Vagina (tissue), 2 donors: ENCODE results near the gene SYNPR. TPM values are rescaled to one million over a fixed set of nuclear protein-coding genes. Genes with fewer than 3 reads are reported as not detected.

Experiments used
- DNase-seq, 2 donors: peaks; one replicate each; pipeline ENCODE4 v3.0.0-alpha.2; 2017; ENCODE audit errors: extremely low spot score in 2 of 2
- H3K27ac ChIP-seq: fragments of 200-600 bp; sonication (generic); one replicate; pipeline ENCODE4 v1.5.1; 2019
- H3K27me3 ChIP-seq: fragments of 200-600 bp; sonication (generic); one replicate; pipeline ENCODE4 v1.5.1; 2019
- H3K36me3 ChIP-seq, 2 donors: fragments of 200-600 bp; sonication (generic); one replicate each; pipeline ENCODE4 v1.5.1; 2017 to 2019
- H3K4me1 ChIP-seq: fragments of 200-600 bp; sonication (generic); one replicate; pipeline ENCODE4 v1.5.1; 2019
- H3K4me3 ChIP-seq, 2 donors: fragments of 200-600 bp; sonication (generic); 1 replicate in 1 of 2; 2 replicates in 1 of 2; pipeline ENCODE4 v1.5.1; 2016 to 2019
- H3K9me3 ChIP-seq: fragments of 200-600 bp; sonication (generic); one replicate; pipeline ENCODE4 v1.5.1; 2019
- POLR2A ChIP-seq, 2 donors: fragments of 450-650 bp; IDR thresholded peaks; one replicate each; pipeline ENCODE4 v1.6.1; 2017; ENCODE audit warnings: antibody characterized with exemption in 2 of 2, mild to moderate bottlenecking in 2 of 2, moderate library complexity in 2 of 2
- POLR2AphosphoS5 ChIP-seq, 2 donors: sonication (generic); formaldehyde crosslinking; IDR thresholded peaks; one replicate each; pipeline ENCODE4 v1.9.0; 2017; ENCODE audit warnings: antibody characterized with exemption in 2 of 2, mild to moderate bottlenecking in 2 of 2, low read depth in 1 of 2; ENCODE audit not compliant: insufficient read depth in 1 of 2
- intact Hi-C: fragments of 100-400 bp; cut with DNase I; formaldehyde crosslinking; loops from one replicate; pipeline ENCODE4 v1.15.1; 2023
- total RNA-seq: library from RNA; depleted of rRNA; stranded (reverse); fragments of >200 nt; gene quantifications from one replicate; pipeline ENCODE4 v1.2.3, GENCODE V29; 2016
- TF ChIP-seq, protein P1 (sequence below), 3 experiments: fragments of 450-650 bp in 2 of 3; fragments of 200-600 bp in 1 of 3; sonication (generic) in 1 of 3; IDR thresholded peaks; one replicate each; pipeline ENCODE4 v1.5.1; 2017 to 2019; ENCODE audit warnings: antibody characterized with exemption in 3 of 3, mild to moderate bottlenecking in 2 of 3, moderate library complexity in 2 of 3

Gene SYNPR
- total RNA-seq, 1 donor from 2014 or later: not detected

DNA sequence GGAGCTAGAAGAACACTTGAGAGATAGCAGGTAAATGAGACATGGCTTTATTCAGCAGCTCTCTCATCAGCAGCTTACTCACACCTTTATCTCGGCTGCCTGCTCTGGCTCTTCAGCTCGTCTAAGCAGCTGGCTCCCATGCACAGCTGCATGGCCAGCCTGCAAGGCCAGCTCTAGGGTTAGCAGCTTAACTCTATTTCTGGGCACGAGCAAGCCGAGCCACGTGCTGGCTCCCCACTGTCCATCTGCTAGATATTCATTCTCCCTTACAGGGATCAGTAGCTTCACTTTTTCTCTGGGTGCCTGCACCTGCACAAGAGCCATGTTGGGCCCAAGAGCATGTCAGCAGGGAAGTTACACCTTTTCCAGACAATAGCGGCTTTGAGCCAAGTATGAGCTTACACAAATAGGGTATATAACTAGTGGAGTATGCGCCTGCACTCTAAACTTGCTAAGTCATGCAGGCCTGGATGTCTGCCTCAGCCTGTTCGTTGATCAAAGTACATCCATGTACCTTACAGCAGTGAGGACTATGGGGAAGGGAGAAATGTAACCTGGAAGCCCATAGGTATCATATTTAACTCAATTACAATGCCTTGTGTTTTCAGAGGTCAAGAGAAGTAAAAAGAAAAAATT is 199.5 kb downstream of the SYNPR start:
- TF ChIP-seq POLR2A (IDR thresholded peaks at IDR 0.05) (no peak), POLR2AphosphoS5 (IDR thresholded peaks at IDR 0.05; ENCODE audit: insufficient read depth in 1 of 2, low read depth in 1 of 2) (no peak)
- TF ChIP-seq, protein P1, sequence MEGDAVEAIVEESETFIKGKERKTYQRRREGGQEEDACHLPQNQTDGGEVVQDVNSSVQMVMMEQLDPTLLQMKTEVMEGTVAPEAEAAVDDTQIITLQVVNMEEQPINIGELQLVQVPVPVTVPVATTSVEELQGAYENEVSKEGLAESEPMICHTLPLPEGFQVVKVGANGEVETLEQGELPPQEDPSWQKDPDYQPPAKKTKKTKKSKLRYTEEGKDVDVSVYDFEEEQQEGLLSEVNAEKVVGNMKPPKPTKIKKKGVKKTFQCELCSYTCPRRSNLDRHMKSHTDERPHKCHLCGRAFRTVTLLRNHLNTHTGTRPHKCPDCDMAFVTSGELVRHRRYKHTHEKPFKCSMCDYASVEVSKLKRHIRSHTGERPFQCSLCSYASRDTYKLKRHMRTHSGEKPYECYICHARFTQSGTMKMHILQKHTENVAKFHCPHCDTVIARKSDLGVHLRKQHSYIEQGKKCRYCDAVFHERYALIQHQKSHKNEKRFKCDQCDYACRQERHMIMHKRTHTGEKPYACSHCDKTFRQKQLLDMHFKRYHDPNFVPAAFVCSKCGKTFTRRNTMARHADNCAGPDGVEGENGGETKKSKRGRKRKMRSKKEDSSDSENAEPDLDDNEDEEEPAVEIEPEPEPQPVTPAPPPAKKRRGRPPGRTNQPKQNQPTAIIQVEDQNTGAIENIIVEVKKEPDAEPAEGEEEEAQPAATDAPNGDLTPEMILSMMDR (IDR thresholded peaks at IDR 0.05): no peak
- H3K4me3 ChIP-seq: no peak overlapping the region
- no peaks in the 10 kb centered on the region for H3K9me3 ChIP-seq
- H3K27me3 ChIP-seq: no peaks in the 10 kb centered on the region
- no peaks in the 10 kb centered on the region for H3K36me3 ChIP-seq
- intact Hi-C loops: no loop called here
- H3K4me1 ChIP-seq: no peaks in the 10 kb centered on the region
- no peak overlapping the region for H3K27ac ChIP-seq
- no peak for DNase-seq

DNA sequence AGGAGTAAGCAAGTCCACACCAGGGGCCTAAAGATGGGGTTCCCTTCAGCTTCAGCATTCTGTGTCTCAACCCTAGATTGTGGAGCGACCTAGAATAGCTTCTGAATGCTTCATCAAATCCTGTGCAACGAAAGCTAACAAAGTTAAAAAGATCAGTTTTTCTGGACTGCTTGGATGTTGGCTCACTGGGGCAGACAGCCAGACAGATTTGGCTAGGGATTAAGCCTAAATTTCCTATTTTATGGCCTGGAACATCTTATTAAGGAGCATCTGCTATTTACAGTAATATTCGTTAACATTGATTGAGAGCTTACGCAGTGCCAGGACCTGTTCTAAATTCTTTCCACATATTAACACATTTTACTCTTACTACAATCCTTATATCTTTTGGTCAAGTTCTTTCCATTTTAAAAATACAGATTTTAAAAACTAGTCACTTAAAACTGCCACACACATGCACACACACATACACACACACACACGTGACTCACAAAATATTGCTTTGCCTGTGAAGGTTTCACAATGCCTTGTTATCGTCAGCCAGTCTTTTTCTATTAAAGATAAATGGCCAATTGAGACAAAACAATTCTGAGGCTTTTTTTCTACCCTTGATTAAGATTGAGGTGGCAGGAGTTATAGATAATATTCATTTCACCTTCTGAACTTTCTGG is 201.0 kb downstream of the SYNPR start:
- DNase-seq: no peak
- intact Hi-C loops: no loop called here
- H3K27ac ChIP-seq: no peak overlapping the region
- H3K9me3 ChIP-seq: no peaks in the 10 kb centered on the region
- no peaks in the 10 kb centered on the region for H3K4me1 ChIP-seq
- H3K36me3 ChIP-seq: no peaks in the 10 kb centered on the region
- TF ChIP-seq, protein P1 (IDR thresholded peaks at IDR 0.05): no peak
- TF ChIP-seq POLR2AphosphoS5 (IDR thresholded peaks at IDR 0.05; ENCODE audit: insufficient read depth in 1 of 2, low read depth in 1 of 2): no peak
- no peak for TF ChIP-seq POLR2A (IDR thresholded peaks at IDR 0.05)
- H3K4me3 ChIP-seq: no peak overlapping the region
- H3K27me3 ChIP-seq: no peaks in the 10 kb centered on the region

DNA sequence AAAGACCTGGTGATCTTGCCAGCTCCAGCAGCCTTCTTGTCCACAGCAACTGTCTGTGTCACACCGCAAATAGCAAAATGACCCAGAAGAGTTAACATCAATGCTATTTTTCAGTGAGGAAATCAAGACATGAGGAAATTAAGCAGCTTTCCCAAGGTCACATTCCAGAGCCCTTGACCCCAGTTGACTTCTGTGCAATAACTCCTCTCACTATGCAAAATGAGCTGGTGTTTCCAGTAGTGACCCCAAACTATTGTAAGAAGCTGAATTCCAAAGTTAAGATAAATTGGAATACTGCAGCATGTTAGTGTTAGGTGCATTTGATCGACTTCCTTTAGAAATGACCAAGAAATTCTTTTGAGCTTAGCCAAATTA is 201.5 kb downstream of the SYNPR start:
- DNase-seq: no peak
- H3K4me3 ChIP-seq: no peak overlapping the region
- H3K36me3 ChIP-seq: no peaks in the 10 kb centered on the region
- no peak overlapping the region for H3K27ac ChIP-seq
- H3K9me3 ChIP-seq: no peaks in the 10 kb centered on the region
- no peaks in the 10 kb centered on the region for H3K27me3 ChIP-seq
- TF ChIP-seq POLR2AphosphoS5 (IDR thresholded peaks at IDR 0.05; ENCODE audit: insufficient read depth in 1 of 2, low read depth in 1 of 2): no peak
- intact Hi-C loops: no loop called here
- H3K4me1 ChIP-seq: no peaks in the 10 kb centered on the region

DNA sequence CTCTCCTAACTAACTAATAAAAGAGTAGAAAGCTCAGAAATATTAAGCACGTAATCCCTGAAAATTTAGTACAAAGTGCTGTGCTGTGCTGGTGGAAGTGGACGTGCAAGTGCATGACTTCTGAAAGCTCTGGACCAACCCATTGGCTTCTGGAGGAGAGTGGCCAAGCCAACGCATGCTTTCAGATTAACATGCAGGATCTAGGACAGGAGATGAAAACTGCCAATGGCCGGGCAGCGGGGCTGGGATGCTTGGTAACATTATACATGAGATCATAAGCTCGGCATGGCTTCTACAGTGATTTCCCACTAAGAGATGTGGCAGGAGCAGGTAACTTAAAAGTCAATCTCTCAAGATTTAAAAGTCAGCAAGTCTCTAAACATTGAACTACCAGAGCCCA is 203.5 kb downstream of the SYNPR start:
- Histone ChIP-seq H3K4me1 (no peaks in the 10 kb centered on the region), H3K4me3 (no peak overlapping the region), H3K27ac (no peak overlapping the region), H3K9me3 (no peaks in the 10 kb centered on the region), H3K27me3 (no peaks in the 10 kb centered on the region), H3K36me3 (no peaks in the 10 kb centered on the region)
- DNase-seq: no peak
- TF ChIP-seq, protein P1 (IDR thresholded peaks at IDR 0.05): no peak
- TF ChIP-seq POLR2AphosphoS5 (IDR thresholded peaks at IDR 0.05; ENCODE audit: insufficient read depth in 1 of 2, low read depth in 1 of 2) (no peak), POLR2A (IDR thresholded peaks at IDR 0.05) (no peak)
- intact Hi-C loops: no loop called here

DNA sequence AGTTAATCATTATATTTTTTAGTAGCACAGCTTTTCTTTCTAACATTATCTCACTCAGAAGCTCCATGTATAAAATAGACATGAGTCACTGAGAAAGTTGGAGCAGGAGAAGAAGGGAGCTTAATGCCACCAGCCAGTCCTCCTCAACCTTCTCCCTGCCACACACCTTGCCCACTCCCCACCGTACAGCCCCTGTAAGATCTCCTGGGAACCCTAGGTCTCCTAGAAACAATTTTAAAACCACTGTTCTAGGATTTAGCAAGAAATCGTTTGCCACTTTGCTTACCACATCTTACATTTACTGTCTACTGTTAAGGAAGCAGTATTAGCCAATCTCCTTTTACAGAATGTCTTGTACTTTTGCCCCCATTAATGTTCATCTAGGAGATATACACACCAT is 204.2 kb downstream of the SYNPR start:
- intact Hi-C loops: no loop called here
- no peak for DNase-seq
- TF ChIP-seq POLR2AphosphoS5 (IDR thresholded peaks at IDR 0.05; ENCODE audit: insufficient read depth in 1 of 2, low read depth in 1 of 2) (no peak), POLR2A (IDR thresholded peaks at IDR 0.05) (no peak)
- TF ChIP-seq, protein P1 (IDR thresholded peaks at IDR 0.05): no peak

More for the DNA sequence above, 204.2 kb downstream of the SYNPR start:
- Histone ChIP-seq H3K27me3 (no peaks in the 10 kb centered on the region), H3K27ac (no peak overlapping the region), H3K4me3 (no peak overlapping the region), H3K9me3 (no peaks in the 10 kb centered on the region), H3K4me1 (no peaks in the 10 kb centered on the region), H3K36me3 (no peaks in the 10 kb centered on the region)
